Esophagus muscularis mucosa (tissue), 4 donors: ENCODE measurements around the gene MRPL9.

Experiments used
- CTCF ChIP-seq, 3 experiments: fragments of 200-600 bp in 2 of 3; fragments of 450-650 bp in 1 of 3; sonication (generic) in 2 of 3; IDR thresholded peaks; one replicate each; pipeline ENCODE4 v1.5.1; 2017 to 2019; ENCODE audit warnings: antibody characterized with exemption in 3 of 3, mild to moderate bottlenecking in 2 of 3, moderate library complexity in 1 of 3
- EP300 ChIP-seq: sonication (generic); formaldehyde crosslinking; IDR thresholded peaks from one replicate; pipeline ENCODE4 v1.6.1; 2017; ENCODE audit warnings: antibody characterized with exemption
- POLR2A ChIP-seq: fragments of 450-650 bp; IDR thresholded peaks from one replicate; pipeline ENCODE4 v1.6.1; 2017; ENCODE audit warnings: antibody characterized with exemption, moderate library complexity, mild to moderate bottlenecking, low read depth
- POLR2AphosphoS5 ChIP-seq, 2 donors: sonication (generic); formaldehyde crosslinking; IDR thresholded peaks; one replicate each; pipeline ENCODE4 v1.6.1; 2017; ENCODE audit warnings: antibody characterized with exemption in 2 of 2

GRCh38 chr1:151729157-151729965 is 33.9 kb downstream of the MRPL9 start:
- TF ChIP-seq CTCF (IDR thresholded peaks at IDR 0.05) = no peak
- TF ChIP-seq POLR2AphosphoS5 (IDR thresholded peaks at IDR 0.05) = no peak
- TF ChIP-seq POLR2A = no peak
- TF ChIP-seq EP300 = no peak
